CD14-positive monocyte (primary cell): ENCODE data around the gene EVX1. TPM values are rescaled to one million over a fixed set of nuclear protein-coding genes. Genes with fewer than 3 reads are reported as not detected.
A peak's percentile ranks its signal among the peaks of the same experiment; 100 is the strongest.

Experiments
- DNase-seq, 3 donors: peaks; one replicate each; pipeline ENCODE4 v3.0.0-alpha.2; 2011 to 2022
- H2AFZ ChIP-seq: 2 replicates; pipeline ENCODE4 v1.6.0; 2012; ENCODE audit warnings: mild to moderate bottlenecking, low read depth, low read length, inconsistent platforms; ENCODE audit not compliant: insufficient read depth, poor library complexity, severe bottlenecking
- H3K27ac ChIP-seq, 2 donors: 1 replicate in 1 of 2; 2 replicates in 1 of 2; pipeline ENCODE4 v1.5.1; 2012 to 2013; ENCODE audit warnings: low read length in 2 of 2, control low read depth in 1 of 2, inconsistent platforms in 1 of 2, low read depth in 1 of 2, mild to moderate bottlenecking in 1 of 2
- H3K27me3 ChIP-seq, 2 donors: one replicate each; pipeline versions ENCODE4 v1.6.0 to v1.6.1; 2011 to 2013; ENCODE audit warnings: low read length in 2 of 2; ENCODE audit not compliant: control insufficient read depth in 2 of 2, insufficient read depth in 2 of 2
- H3K36me3 ChIP-seq, 2 donors: replicated peaks in 1 of 2; 1 replicate in 1 of 2; 2 replicates in 1 of 2; pipeline versions ENCODE4 v1.5.1 to v1.6.1; 2012 to 2013; ENCODE audit warnings: low read length in 2 of 2, control low read depth in 1 of 2, inconsistent platforms in 1 of 2, mild to moderate bottlenecking in 1 of 2; ENCODE audit not compliant: insufficient read depth in 2 of 2, control insufficient read depth in 1 of 2
- H3K4me1 ChIP-seq, 2 donors: 1 replicate in 1 of 2; 2 replicates in 1 of 2; pipeline versions ENCODE4 v1.5.1 to v1.6.1; 2012 to 2013; ENCODE audit warnings: low read length in 2 of 2, control low read depth in 1 of 2, inconsistent platforms in 1 of 2, mild to moderate bottlenecking in 1 of 2, moderate library complexity in 1 of 2; ENCODE audit not compliant: insufficient read depth in 2 of 2, control insufficient read depth in 1 of 2
- H3K4me2 ChIP-seq: replicated peaks from 2 replicates; pipeline ENCODE3; 2012; ENCODE audit warnings: low read length, moderate library complexity, mild to moderate bottlenecking; ENCODE audit not compliant: poor library complexity, severe bottlenecking; ENCODE audit errors: extremely low read depth
- H3K4me3 ChIP-seq, 3 experiments: fragments of 200-600 bp in 1 of 3; sonication (generic) in 1 of 3; replicated peaks in 1 of 3; 1 replicate in 2 of 3; 2 replicates in 1 of 3; pipeline ENCODE4 v1.5.1; 2011 to 2013; ENCODE audit warnings: low read length in 3 of 3, mild to moderate bottlenecking in 3 of 3, control low read depth in 2 of 3, low read depth in 2 of 3, inconsistent platforms in 1 of 3, moderate library complexity in 1 of 3
- H3K79me2 ChIP-seq: 2 replicates; pipeline ENCODE4 v1.6.0; 2012; ENCODE audit warnings: mild to moderate bottlenecking, control low read depth, inconsistent platforms, low read length, moderate library complexity; ENCODE audit not compliant: insufficient read depth
- H3K9ac ChIP-seq: 2 replicates; pipeline ENCODE4 v1.6.0; 2017; ENCODE audit warnings: low read length, mild to moderate bottlenecking; ENCODE audit not compliant: insufficient read depth, poor library complexity, severe bottlenecking
- H3K9me3 ChIP-seq, 2 donors: replicated peaks in 1 of 2; 1 replicate in 1 of 2; 2 replicates in 1 of 2; pipeline versions ENCODE4 v1.5.1 to v1.6.1; 2012 to 2013; ENCODE audit warnings: low read length in 2 of 2, control low read depth in 1 of 2; ENCODE audit not compliant: control insufficient read depth in 1 of 2, insufficient read depth in 1 of 2
- H4K20me1 ChIP-seq: 2 replicates; pipeline ENCODE4 v1.6.0; 2012; ENCODE audit warnings: mild to moderate bottlenecking, low read length, control low read depth, moderate library complexity; ENCODE audit not compliant: insufficient read depth
- H3K27ac Mint-ChIP-seq, 7 donors: one replicate each; pipeline ENCODE4 v1.8.0; 2020; ENCODE audit warnings: mild to moderate bottlenecking in 7 of 7, mixed read lengths in 7 of 7, moderate library complexity in 6 of 7, inconsistent platforms in 2 of 7
- H3K27me3 Mint-ChIP-seq, 3 donors: one replicate each; pipeline ENCODE4 v1.8.0; 2021 to 2022; ENCODE audit warnings: low read depth in 3 of 3, mild to moderate bottlenecking in 3 of 3, mixed read lengths in 3 of 3, moderate library complexity in 3 of 3, inconsistent platforms in 1 of 3
- H3K36me3 Mint-ChIP-seq, 2 donors: one replicate each; pipeline ENCODE4 v1.8.0; 2020; ENCODE audit warnings: mixed read lengths in 2 of 2, inconsistent platforms in 1 of 2, mild to moderate bottlenecking in 1 of 2
- H3K4me1 Mint-ChIP-seq: one replicate; pipeline ENCODE4 v1.8.0; 2020; ENCODE audit warnings: mild to moderate bottlenecking, mixed read lengths
- H3K4me3 Mint-ChIP-seq, 2 donors: one replicate each; pipeline ENCODE4 v1.8.0; 2020; ENCODE audit warnings: mild to moderate bottlenecking in 2 of 2, mixed read lengths in 2 of 2, moderate library complexity in 1 of 2
- H3K9me3 Mint-ChIP-seq, 7 donors: one replicate each; pipeline ENCODE4 v1.8.0; 2020 to 2022; ENCODE audit warnings: mixed read lengths in 7 of 7, mild to moderate bottlenecking in 6 of 7, moderate library complexity in 6 of 7, inconsistent platforms in 2 of 7
- WGBS: methylation state at CpG from one replicate; pipeline ENCODE4 v1.1.5; 2013; ENCODE audit warnings: missing lambda C conversion rate; ENCODE audit not compliant: insufficient coverage; 5-methylcytosine and 5-hydroxymethylcytosine counted together
- intact Hi-C, 2 donors: fragments of 100-400 bp; cut with micrococcal nuclease; formaldehyde crosslinking; loops; one replicate each; pipeline versions ENCODE4 v1.15.0 to v1.15.1; 2023
- polyA plus RNA-seq, 3 donors: library from polyadenylated mRNA; depleted of rRNA in 1 of 3; unstranded in 2 of 3; stranded (reverse) in 1 of 3; fragments of 300-500 nt in 2 of 3; fragments of >200 nt in 1 of 3; fragmentation: Illumina TruSeq in 2 of 3; gene quantifications; 1 replicate in 2 of 3; 2 replicates in 1 of 3; pipeline ENCODE4 v1.2.3, GENCODE V29; 2012 to 2021
- TF ChIP-seq, protein P1 (sequence below): fragments of 200-600 bp; IDR thresholded peaks from one replicate; pipeline ENCODE4 v1.8.0; 2022; ENCODE audit warnings: antibody characterized with exemption, mild to moderate bottlenecking

Gene EVX1
- polyA plus RNA-seq, 3 donors, result not detected

DNA sequence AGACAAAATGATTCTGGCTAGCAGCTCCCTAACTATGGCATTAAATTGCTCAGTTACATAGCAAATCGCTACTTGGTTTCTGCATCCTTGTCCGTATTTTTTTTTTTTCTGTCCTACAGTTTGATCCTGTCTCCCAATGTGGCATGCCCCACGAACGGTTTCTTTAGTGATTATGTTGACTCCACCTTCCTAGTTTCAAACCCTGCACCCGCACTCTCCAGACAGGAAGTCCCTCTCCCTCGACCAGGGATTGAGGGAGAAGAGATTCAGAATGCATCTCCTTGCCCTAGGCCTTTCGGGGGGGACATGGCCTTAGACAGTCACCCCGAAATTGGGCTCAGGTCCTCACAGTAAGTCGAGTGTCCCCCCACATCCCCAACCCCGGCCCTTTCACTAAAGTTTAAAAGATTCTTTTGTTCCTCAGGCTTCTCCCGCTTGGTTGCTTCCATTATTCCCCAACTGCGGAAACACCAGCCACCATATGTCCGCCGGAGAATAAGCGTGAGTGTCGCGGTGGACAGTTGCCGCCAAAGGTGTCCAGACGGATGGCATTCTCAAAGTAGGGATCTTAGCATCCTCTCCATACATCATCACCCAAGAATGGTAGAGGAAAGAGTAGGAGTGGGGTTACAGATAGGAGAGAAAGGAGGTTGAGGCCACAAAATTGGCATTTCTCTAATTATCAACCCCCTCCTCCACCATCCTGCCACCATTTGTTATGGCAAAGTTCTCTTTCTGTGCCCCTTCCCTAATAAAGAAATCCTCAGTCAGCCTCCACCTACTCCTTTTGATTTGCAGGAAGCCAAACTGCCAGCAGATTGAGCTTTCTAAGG, 7.3 kb downstream of the EVX1 start:
- H3K27ac ChIP-seq, result no peak overlapping the region
- Mint-ChIP-seq H3K4me1 (peaks cover 37% of the 10 kb centered on the region), H3K27me3 (peaks cover 97 to 100% (median 98%) of the 10 kb centered on the region in 3 donors), H3K4me3 (peak overlapping the region in 1 of 2 donors; percentile 82), H3K36me3 (peaks cover 2 to 7% of the 10 kb centered on the region in 2 donors), H3K9me3 (peaks cover 0 to 45% (median 16%) of the 10 kb centered on the region in 7 donors), H3K27ac (no peak overlapping the region)
- H3K4me2 ChIP-seq, result no peak overlapping the region
- no peak overlapping the region for H2AFZ ChIP-seq
- intact Hi-C loops, result no loop called here
- H3K4me1 ChIP-seq, result peaks cover 23 to 32% of the 10 kb centered on the region in 2 donors
- no peaks in the 10 kb centered on the region for H3K36me3 ChIP-seq
- peaks cover 3 to 56% of the 10 kb centered on the region in 2 donors for H3K9me3 ChIP-seq
- peaks cover 95 to 97% of the 10 kb centered on the region in 2 donors for H3K27me3 ChIP-seq
- H3K9ac ChIP-seq, result no peak overlapping the region
- H3K79me2 ChIP-seq, result no peaks in the 10 kb centered on the region
- H4K20me1 ChIP-seq, result no peaks in the 10 kb centered on the region
- H3K4me3 ChIP-seq, result no peak overlapping the region
- TF ChIP-seq, protein P1, sequence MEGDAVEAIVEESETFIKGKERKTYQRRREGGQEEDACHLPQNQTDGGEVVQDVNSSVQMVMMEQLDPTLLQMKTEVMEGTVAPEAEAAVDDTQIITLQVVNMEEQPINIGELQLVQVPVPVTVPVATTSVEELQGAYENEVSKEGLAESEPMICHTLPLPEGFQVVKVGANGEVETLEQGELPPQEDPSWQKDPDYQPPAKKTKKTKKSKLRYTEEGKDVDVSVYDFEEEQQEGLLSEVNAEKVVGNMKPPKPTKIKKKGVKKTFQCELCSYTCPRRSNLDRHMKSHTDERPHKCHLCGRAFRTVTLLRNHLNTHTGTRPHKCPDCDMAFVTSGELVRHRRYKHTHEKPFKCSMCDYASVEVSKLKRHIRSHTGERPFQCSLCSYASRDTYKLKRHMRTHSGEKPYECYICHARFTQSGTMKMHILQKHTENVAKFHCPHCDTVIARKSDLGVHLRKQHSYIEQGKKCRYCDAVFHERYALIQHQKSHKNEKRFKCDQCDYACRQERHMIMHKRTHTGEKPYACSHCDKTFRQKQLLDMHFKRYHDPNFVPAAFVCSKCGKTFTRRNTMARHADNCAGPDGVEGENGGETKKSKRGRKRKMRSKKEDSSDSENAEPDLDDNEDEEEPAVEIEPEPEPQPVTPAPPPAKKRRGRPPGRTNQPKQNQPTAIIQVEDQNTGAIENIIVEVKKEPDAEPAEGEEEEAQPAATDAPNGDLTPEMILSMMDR, result no peak
- WGBS, result 29% methylated on average over 2 of the region's 19 CpGs
- DNase-seq, result no peak

DNA sequence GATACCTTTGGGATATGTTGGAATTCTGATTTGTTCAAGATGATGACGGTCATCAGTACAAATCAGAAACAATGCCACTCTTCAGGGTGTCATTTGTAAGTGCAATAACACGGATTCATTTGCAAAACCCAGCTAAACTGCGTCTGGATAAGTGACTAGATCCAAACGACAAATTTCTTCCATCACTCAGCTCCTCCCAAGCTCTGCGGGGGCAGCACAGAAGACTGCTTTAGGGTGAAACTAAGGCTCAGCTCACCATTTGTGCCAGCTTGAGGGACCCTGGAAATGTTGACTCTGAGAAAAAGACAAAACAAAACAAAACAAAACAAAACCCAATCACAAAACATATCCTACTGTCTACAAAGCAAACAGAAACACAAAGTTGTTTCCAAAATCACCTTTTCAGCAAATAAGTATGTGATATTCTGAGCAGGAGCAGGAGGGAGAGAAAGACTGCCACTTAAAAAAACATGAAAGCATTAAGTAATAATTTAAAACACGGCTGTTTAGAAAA, 8.0 kb downstream of the EVX1 start:
- Histone ChIP-seq H3K36me3 (no peaks in the 10 kb centered on the region), H3K4me2 (no peak overlapping the region), H3K4me1 (peaks cover 19 to 32% of the 10 kb centered on the region in 2 donors), H4K20me1 (no peaks in the 10 kb centered on the region), H3K79me2 (no peaks in the 10 kb centered on the region), H3K27ac (no peak overlapping the region), H3K27me3 (peaks cover 93 to 96% of the 10 kb centered on the region in 2 donors), H2AFZ (no peak overlapping the region), H3K9ac (no peak overlapping the region), H3K9me3 (peaks cover 3 to 49% of the 10 kb centered on the region in 2 donors), H3K4me3 (no peak overlapping the region)
- Mint-ChIP-seq H3K27me3 (peaks cover 96 to 99% (median 98%) of the 10 kb centered on the region in 3 donors), H3K4me3 (peak overlapping the region in 1 of 2 donors; percentile 82), H3K9me3 (peaks cover 0 to 45% (median 16%) of the 10 kb centered on the region in 7 donors), H3K4me1 (peaks cover 30% of the 10 kb centered on the region), H3K27ac (no peak overlapping the region), H3K36me3 (peaks cover 2 to 7% of the 10 kb centered on the region in 2 donors)
- intact Hi-C loops, result no loop called here
- WGBS, result 21% methylated on average over 5 of the region's 6 CpGs
- TF ChIP-seq, protein P1, result no peak
- no peak for DNase-seq
